Hepatic stellate cell (primary cell): ENCODE measurements around the gene ARHGEF4.

Source experiments
- DNase-seq: peaks from one replicate; pipeline ENCODE4 v3.0.0; 2011; ENCODE audit warnings: low spot score

ARHGEF4 gene

DNA sequence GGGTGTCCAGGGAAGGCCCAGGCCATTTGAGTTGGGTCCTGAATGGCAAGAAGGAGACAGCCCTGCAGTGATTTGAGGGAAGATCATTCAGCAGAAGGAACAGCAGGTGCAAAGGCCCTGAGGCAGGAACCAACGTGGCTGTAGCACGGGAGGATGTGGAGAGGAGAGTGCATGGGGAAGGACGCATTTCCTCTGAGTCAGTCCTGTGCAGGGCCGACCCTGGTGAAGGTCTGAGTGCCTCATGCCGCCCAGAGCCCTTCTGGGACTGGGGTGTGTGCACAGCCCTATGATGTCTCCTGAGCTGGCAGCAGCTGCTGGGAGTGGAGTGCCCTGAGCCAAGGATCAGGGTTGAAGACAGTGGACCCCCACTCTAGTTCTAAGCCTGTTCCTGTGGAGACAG, 17.9 kb upstream of the ARHGEF4 start:
- DNase-seq = no peak

DNA sequence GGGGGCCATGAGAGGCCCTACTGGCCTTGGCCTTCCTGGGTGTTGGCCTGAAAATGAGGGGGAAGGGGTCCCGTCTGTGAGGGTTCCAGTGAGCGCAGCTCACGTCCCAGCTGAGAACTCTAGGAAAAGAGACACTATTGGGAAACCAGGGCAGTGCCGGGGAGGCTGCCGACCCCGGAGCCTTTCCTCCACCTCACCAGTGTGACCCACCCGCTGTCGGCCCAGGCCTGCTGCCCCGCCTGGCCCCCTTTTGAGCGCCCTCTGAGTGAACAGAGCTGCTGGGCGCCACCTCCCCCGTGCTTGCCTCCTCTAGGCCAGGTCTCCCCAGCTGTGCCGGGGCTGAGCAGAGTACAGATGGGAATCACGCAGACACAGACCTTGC, 17.5 kb upstream of the ARHGEF4 start:
- DNase-seq = no peak

- DNase-seq = no peak
Observed at GRCh38 chr2:130819608-130820278, 17.0 kb upstream of the ARHGEF4 start.

- DNase-seq = no peak
Observed at GRCh38 chr2:130820279-130820861, 16.3 kb upstream of the ARHGEF4 start.

DNA sequence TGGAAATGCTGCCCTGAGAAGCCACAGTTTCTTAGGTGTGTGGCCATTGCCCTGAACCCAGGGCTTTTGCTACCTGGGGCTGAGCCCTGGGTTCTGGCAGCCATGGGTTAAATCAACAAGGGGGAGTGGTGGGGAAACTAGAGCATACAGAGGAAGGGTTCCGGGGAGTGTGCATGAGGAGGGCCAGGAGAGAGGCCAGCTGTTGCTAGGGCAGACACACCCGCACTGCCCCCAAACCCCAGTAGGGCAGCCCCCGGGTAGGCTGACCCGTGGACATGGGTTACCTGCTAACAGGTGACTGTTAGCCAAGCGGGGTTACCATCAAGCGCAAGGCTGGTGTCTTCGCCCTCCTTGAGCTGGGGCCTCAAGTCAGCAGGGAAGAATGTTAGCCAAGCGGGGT, 14.8 kb upstream of the ARHGEF4 start:
- DNase-seq = no peak

- no peak for DNase-seq
Observed at GRCh38 chr2:130822766-130823165, 13.9 kb upstream of the ARHGEF4 start.

DNA sequence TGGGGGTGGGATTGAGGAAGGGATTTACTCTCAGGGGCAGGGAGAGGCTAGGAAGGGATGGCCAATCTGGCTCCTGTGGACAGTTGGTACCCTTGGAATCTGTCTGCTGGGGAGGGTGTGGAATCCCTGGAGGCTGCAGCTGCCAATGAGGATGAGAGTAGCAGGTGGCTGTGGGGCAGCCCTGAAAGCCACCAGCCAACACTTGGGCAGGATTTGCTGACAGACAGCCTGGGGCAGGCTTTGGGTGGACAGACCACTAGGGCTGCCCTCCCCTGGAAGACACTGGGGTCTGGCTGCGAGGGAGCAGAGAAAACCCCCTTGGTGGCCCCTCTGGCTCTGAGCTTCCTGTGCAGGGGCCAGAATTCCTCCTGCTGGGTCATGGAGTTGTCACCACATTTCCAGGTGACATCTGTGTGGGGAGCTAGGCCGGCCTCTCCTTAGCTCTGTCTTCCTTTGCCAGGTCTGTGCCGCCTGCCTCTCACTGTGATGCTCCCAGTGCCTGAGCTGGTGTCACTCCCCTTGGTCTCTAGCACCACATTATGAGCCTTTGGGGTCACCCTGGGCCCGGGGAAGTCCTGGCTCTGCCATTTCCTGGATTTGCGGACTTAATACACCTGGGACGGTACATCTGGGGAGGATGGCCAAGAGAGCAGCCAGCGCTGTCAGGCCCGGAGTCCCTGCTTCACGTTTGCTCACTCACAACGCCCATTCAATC, 13.4 kb upstream of the ARHGEF4 start:
- no peak for DNase-seq

- DNase-seq = no peak
Observed at GRCh38 chr2:130823886-130824491, 12.7 kb upstream of the ARHGEF4 start.

DNA sequence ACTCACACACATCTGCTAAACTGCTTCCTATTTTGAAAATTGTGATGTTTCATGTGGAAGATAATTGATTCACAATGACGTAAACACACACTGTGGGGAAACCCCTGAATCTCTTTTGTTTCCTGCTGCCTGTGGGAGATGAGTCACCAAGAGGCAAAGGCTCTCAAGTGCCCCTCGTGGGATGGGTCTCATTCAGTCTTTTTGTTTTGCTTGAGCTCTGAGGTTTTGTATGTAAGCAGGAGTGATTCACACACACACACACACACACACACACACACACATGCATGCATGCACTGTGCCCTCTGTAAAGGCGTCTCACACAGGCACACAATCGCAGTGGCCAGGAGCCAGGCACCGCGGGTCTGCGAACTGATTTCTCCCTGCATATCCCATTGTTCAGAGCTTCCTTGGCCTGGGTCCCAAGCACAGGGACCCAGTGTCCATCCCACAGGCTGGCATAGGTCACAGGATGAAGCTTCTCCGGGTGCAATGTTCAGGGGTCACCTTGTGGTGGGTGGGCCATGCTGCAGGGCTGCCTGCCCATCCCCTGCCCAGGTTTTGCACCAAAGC, 12.1 kb upstream of the ARHGEF4 start:
- peak; percentile 31 for DNase-seq

GRCh38 chr2:130825231-130825965, 11.3 kb upstream of the ARHGEF4 start:
- no peak for DNase-seq

- DNase-seq = no peak
Observed at GRCh38 chr2:130825966-130826253, 10.8 kb upstream of the ARHGEF4 start.

DNA sequence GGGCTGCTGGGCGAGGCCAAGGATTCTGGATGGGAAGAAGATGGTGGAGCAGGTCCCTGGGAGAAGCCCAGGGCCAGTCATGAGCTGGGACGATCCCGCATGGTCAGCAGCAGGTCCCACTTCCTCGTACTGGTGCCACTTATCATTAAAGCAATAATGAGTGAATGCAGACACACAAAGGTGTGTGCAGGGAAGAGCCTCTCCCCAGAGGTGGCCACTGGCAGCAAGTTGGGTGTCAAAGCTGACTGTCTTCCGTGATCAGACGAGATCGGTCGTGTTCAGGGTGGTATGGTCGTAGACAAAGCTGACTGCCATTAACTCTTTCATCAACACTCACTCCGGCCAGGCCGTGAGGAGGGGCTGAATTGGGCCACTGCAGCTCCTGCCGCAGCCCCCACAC, 10.3 kb upstream of the ARHGEF4 start:
- DNase-seq = no peak

DNA sequence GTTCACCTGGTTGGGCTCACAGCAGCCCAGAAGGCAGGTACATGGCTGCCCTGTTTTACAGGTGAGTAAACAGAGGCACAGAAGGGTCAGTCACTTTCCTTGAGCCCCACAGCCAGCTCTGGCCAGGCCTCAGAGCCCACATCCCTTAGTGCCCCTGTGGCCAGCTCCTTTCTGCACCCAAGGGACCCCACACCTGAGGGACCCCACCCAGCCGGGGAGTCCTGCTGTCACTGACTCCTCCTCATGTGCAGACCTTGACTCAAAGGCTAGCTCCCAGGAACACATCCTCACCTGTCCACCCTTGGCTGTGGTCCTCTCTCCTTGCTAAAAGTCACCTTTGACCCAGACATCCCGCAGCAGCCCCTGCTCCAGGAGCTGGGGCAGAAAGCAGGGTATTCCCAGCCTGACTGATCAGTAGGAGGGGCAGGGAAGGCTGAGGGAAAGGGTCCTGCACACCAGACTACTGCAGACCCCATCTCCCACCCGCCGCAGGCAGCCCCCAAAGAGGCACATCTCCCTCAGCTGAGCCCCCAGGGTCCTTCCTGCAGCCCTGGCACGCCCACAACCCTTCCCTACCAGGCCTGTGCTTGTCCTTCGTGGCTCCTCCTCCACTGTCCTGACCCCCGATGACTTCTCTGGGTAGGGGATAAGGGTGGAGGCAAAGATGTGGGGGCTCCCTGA, 9.8 kb upstream of the ARHGEF4 start:
- no peak for DNase-seq

- no peak for DNase-seq
Observed at GRCh38 chr2:130827502-130828251, 9.0 kb upstream of the ARHGEF4 start.

GRCh38 chr2:130828461-130828860, 8.3 kb upstream of the ARHGEF4 start:
- DNase-seq = no peak

GRCh38 chr2:130829015-130829414, 7.7 kb upstream of the ARHGEF4 start:
- no peak for DNase-seq

GRCh38 chr2:130830538-130830937, 6.2 kb upstream of the ARHGEF4 start:
- DNase-seq = no peak

DNA sequence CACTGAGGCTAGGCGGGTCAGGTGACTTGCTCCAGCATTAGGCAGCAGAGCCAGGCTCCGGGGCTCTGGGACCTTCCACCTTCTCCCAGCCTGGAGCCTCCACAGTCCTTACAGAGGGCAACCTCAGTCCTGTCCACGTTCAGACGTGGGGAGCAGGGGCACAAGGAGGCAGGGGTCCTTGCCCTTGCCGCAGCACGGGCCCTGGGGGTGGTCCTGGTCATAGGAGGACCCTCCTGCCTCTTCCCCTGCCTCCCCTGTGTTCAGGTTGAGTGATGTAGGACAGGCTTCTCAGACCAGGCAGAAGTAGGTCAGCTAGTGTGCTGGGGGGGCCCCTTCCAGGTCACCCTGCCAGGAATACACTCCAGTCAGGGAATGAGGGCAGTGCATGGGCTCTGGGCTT, 5.4 kb upstream of the ARHGEF4 start:
- no peak for DNase-seq

DNA sequence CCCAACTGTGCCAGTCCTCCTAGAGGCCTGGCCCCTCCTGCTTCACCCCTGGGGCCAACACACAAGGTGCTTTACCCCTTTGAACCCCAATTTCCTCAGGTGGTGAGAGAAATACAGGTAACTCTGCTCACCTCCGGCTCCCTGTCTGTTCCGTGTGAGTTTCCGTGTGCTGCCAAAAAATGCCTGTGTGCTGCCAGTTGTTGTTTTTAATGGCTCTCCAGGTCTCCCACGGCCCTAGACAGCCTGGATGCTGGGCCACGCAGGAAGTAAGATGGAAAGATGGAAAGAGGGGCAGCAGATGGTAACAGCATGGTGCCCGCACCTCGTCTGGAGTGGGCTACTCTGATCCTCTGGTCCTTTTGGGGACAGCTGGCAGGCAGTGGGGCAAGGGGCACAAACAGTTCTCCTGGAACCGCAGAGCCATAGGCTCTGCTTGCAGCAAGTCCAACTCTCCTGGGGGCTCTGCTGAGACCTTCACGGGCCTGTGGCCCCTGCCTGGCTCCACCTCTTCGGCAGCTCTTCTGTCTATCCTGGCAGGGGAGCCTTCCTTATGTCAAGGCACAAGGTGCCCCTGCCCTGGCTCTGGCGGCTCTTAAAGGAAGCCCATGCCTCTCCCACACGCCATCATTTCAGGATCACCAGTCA, 4.3 kb upstream of the ARHGEF4 start:
- DNase-seq = no peak

- DNase-seq = no peak
Observed at GRCh38 chr2:130834091-130834930, 2.4 kb upstream of the ARHGEF4 start.
